Transverse colon (tissue), 4 donors: Measurements from ENCODE around the gene OXT. TPM values are rescaled to one million over a fixed set of nuclear protein-coding genes. Genes with fewer than 3 reads are reported as not detected.
"Not testable (repeated sequence)": the region's sequence is repeated elsewhere in the genome, so short reads cannot be mapped to it uniquely, and the experiment has no call there.

Experiments used
- DNase-seq: peaks from one replicate; pipeline ENCODE4 v3.0.0-alpha.2; 2019
- H3K27ac ChIP-seq, 4 donors: fragments of 200-600 bp; sonication (generic); 2 replicates each; pipeline ENCODE4 v1.5.1; 2016 to 2018; ENCODE audit warnings: inconsistent platforms in 4 of 4
- H3K27me3 ChIP-seq: fragments of 200-600 bp; sonication (generic); 2 replicates; pipeline ENCODE4 v1.5.1; 2017; ENCODE audit warnings: inconsistent platforms
- H3K36me3 ChIP-seq, 4 donors: fragments of 200-600 bp; sonication (generic); 2 replicates each; pipeline ENCODE4 v1.5.1; 2017 to 2019; ENCODE audit warnings: inconsistent platforms in 4 of 4
- H3K4me1 ChIP-seq, 4 donors: fragments of 200-600 bp; sonication (generic); 2 replicates each; pipeline ENCODE4 v1.5.1; 2017 to 2020; ENCODE audit warnings: inconsistent platforms in 4 of 4
- H3K4me3 ChIP-seq, 4 donors: fragments of 200-600 bp; sonication (generic); 1 replicate in 1 of 4; 2 replicates in 3 of 4; pipeline versions ENCODE4 v1.5.1 to v1.6.1; 2017 to 2019; ENCODE audit warnings: inconsistent platforms in 4 of 4
- H3K9me3 ChIP-seq, 2 donors: fragments of 200-600 bp; sonication (generic); 2 replicates each; pipeline ENCODE4 v1.5.1; 2017 to 2019; ENCODE audit warnings: inconsistent platforms in 2 of 2
- EP300 ChIP-seq: sonication (generic); formaldehyde crosslinking; IDR thresholded peaks from one replicate; pipeline ENCODE4 v1.6.1; 2017; ENCODE audit warnings: antibody characterized with exemption, low read depth
- POLR2A ChIP-seq: fragments of 450-650 bp; IDR thresholded peaks from one replicate; pipeline ENCODE4 v1.6.1; 2016; ENCODE audit warnings: antibody characterized with exemption, mild to moderate bottlenecking, moderate library complexity
- POLR2AphosphoS5 ChIP-seq, 3 donors: sonication (generic); formaldehyde crosslinking; IDR thresholded peaks; one replicate each; pipeline ENCODE4 v1.6.1; 2016; ENCODE audit warnings: antibody characterized with exemption in 3 of 3
- WGBS, 2 donors: methylation state at CpG; one replicate each; pipeline ENCODE4 v1.1.5; 2018; ENCODE audit warnings: low coverage in 1 of 2; 5-methylcytosine and 5-hydroxymethylcytosine counted together
- in situ Hi-C, 4 donors: fragments of 200-750 bp; cut with MboI; loops; one replicate each; pipeline versions ENCODE4 v1.15.0 to v1.15.1; 2017; ENCODE audit warnings: low sequenced_read_pairs in 3 of 4, low pct_ligation_motif_present in 1 of 4, low pct_unique_long_range_greater_than_20kb in 1 of 4
- intact Hi-C: fragments of 100-400 bp; cut with DNase I; formaldehyde crosslinking; loops from one replicate; pipeline ENCODE4 v1.15.1; 2023; ENCODE audit warnings: low total_unique reads
- total RNA-seq, 4 donors: library from RNA; depleted of rRNA; stranded (reverse); fragments of >200 nt; gene quantifications; one replicate each; pipeline ENCODE4 v1.1.0, GENCODE V29; 2016
- TF ChIP-seq, protein P1 (sequence below), 5 experiments: fragments of 200-600 bp in 3 of 5; fragments of 450-650 bp in 2 of 5; sonication (generic) in 3 of 5; IDR thresholded peaks; 1 replicate in 2 of 5; 2 replicates in 3 of 5; pipeline ENCODE4 v1.5.1; 2016 to 2017; ENCODE audit warnings: antibody characterized with exemption in 5 of 5, inconsistent platforms in 3 of 5, mild to moderate bottlenecking in 2 of 5, moderate library complexity in 1 of 5

OXT gene
- total RNA-seq, 4 donors from 2014 or later, result not detected

DNA sequence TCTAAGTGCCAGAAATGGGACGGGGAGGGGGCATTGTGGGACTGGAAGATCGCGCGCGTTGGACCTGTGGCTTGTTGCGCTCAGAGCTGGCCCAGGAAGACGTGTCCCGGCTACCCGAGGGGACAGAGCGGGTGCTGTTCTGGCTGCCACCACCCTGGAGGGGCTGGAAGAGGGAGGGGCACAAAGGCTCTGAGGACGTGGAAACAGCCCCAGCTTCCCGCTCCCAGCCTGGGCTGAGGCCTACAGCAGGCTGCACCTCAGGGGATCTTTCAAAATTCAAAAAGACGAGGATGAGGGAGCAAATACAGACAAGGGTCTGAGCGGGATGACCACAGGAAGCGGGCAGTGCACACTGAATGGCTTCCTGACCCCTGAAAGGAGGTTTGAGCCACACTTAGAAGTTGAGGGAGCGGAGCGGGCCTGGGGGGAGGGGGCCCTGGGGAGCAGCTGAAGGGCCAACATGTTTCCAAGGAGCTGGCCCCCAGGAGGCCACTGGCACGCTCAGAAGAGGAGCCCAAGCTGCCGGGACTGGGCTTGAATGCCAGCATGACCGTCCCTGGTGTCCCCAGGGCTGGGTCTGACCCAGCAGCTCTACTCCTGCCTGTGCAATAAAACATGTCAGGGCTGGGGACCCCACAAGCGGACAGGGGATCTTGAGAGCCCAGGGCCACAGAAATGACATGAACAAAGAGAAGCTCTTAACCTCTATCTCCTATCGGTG, 1.3 kb downstream of the OXT start:
- intact Hi-C loops, result no loop called here

DNA sequence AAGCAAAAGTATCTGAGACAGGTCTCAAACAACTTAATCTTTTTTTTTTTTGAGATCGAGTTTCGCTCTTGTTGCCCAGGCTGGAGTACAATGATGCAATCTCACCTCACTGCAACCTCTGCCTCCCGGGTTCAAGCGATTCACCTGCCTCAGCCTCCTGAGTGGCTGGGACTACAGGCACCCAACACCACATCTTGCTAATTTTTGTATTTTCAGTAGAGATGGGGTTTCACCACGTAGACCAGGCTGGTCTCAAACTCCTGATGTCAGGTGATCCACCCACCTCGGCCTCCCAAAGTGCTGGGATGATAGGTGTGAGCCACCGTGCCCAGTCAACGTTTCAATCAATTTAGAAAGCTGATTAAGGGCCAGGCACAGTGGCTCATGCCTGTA, 1.8 kb downstream of the OXT start:
- H3K27ac ChIP-seq, H3K4me3 ChIP-seq, H3K36me3 ChIP-seq, DNase-seq, H3K9me3 ChIP-seq, intact Hi-C loops: not testable (repeated sequence)
- in situ Hi-C loops, result loop anchor here in 2 of 4 donors (25.0 kb wide), 1 partner anchor 239 kb away; no protein-coding TSS in a partner anchor
- H3K27me3 ChIP-seq, result peaks cover 31% of the 10 kb centered on the region
- peaks cover 0 to 12% (median 9%) of the 10 kb centered on the region in 4 donors for H3K4me1 ChIP-seq
- 86 to 87% methylated on average over 2 to 8 of the region's 8 CpGs for WGBS, 2 donors

More for the DNA sequence above, 1.3 kb downstream of the OXT start:
- Histone ChIP-seq H3K9me3 (no peaks in the 10 kb centered on the region), H3K27me3 (peaks cover 31% of the 10 kb centered on the region), H3K4me1 (peaks cover 0 to 12% (median 9%) of the 10 kb centered on the region in 4 donors), H3K4me3 (peak overlapping the region in 2 of 4 donors; percentile 22 to 57), H3K27ac (no peak overlapping the region), H3K36me3 (no peaks in the 10 kb centered on the region)
- WGBS, 2 donors, result 64 to 82% methylated on average over 2 to 22 of the region's 22 CpGs
- TF ChIP-seq POLR2A, result no peak
- TF ChIP-seq, protein P1, sequence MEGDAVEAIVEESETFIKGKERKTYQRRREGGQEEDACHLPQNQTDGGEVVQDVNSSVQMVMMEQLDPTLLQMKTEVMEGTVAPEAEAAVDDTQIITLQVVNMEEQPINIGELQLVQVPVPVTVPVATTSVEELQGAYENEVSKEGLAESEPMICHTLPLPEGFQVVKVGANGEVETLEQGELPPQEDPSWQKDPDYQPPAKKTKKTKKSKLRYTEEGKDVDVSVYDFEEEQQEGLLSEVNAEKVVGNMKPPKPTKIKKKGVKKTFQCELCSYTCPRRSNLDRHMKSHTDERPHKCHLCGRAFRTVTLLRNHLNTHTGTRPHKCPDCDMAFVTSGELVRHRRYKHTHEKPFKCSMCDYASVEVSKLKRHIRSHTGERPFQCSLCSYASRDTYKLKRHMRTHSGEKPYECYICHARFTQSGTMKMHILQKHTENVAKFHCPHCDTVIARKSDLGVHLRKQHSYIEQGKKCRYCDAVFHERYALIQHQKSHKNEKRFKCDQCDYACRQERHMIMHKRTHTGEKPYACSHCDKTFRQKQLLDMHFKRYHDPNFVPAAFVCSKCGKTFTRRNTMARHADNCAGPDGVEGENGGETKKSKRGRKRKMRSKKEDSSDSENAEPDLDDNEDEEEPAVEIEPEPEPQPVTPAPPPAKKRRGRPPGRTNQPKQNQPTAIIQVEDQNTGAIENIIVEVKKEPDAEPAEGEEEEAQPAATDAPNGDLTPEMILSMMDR (IDR thresholded peaks at IDR 0.05), result no peak
- no peak for TF ChIP-seq EP300
- TF ChIP-seq POLR2AphosphoS5 (IDR thresholded peaks at IDR 0.05), result no peak
- DNase-seq, result no peak
- in situ Hi-C loops, result loop anchor here in 2 of 4 donors (25.0 kb wide), 1 partner anchor 240 kb away; no protein-coding TSS in a partner anchor

DNA sequence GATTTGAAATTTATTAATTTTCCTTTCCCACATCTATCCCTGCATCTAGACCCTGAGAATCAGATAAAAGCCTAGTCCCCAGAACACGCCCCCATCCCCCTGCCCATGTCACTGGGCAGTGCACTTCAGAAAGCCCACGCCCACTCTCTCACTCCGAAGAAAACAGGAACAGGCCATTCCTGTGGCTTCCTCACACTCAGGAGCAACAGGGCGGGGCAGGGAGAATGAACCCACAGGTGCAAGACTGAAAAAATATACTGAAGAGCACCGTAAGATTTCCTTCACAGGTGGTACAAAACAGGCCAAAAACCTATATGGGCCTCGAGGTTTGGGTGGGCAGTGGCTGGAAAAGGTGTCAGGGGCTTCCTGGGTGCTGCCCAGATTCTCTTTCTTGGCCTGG, 3.4 kb downstream of the OXT start:
- no peak for DNase-seq
- no peaks in the 10 kb centered on the region for H3K9me3 ChIP-seq
- no peak overlapping the region for H3K27ac ChIP-seq
- no peaks in the 10 kb centered on the region for H3K36me3 ChIP-seq
- peaks cover 0 to 12% (median 9%) of the 10 kb centered on the region in 4 donors for H3K4me1 ChIP-seq
- WGBS, 2 donors, result 20 to 44% methylated on average over 3 to 6 of the region's 6 CpGs
- H3K27me3 ChIP-seq, result peaks cover 40% of the 10 kb centered on the region
- TF ChIP-seq POLR2A (no peak), POLR2AphosphoS5 (IDR thresholded peaks at IDR 0.05) (no peak), EP300 (no peak)
- TF ChIP-seq, protein P1 (IDR thresholded peaks at IDR 0.05), result no peak
- intact Hi-C loops (no loop called here), in situ Hi-C loops (loop anchor here in 2 of 4 donors (25.0 kb wide), 1 partner anchor 237 kb away; no protein-coding TSS in a partner anchor)
- H3K4me3 ChIP-seq, result no peak overlapping the region

DNA sequence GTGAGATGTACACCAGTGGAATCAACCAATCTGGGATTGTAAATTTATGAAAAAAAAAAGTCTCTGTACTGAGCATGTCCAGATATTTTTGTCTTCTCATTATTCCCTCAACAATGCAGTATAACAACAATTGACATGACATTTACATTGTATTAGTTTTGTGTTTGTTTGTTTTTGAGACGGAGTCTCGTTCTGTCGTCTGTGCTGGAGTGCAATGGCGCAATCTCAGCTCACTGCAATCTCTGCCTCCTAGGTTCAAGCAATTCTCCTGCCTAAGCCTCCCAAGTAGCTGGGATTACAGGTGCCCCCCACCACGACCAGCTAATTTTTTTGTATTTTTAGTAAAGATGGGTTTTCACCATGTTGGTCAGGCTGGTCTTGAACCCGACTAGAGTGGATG, 3.9 kb downstream of the OXT start:
- H3K4me3 ChIP-seq, H3K27ac ChIP-seq, in situ Hi-C loops, intact Hi-C loops, H3K9me3 ChIP-seq, H3K36me3 ChIP-seq, DNase-seq: not testable (repeated sequence)
- Histone ChIP-seq H3K4me1 (peaks cover 0 to 12% (median 9%) of the 10 kb centered on the region in 4 donors), H3K27me3 (peaks cover 43% of the 10 kb centered on the region)
- 67 to 82% methylated on average over 4 to 6 of the region's 6 CpGs for WGBS, 2 donors

DNA sequence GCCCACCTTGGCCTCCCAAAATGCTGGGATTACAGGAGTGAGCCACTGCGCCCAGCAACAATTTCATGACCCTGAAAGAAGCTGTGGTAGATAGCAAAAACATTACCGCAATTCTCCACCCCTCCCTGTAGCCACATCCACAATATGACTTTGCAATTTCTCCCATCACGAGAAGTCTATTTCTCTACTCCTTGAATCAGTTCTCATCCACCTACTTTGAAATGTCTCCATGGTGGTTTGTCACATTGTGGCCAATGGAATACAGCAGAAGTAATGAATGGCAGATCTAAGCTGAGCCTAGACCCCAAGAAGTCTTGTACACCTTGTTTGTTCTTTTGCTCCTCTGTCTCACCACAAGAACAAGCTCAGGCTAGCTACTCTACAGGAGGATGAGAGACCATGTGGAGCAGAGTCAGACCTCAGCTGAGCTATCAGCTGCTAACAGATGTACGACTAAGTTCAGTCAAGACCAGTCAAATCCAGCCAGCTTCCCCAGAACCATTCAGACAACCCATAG, 6.3 kb downstream of the OXT start:
- in situ Hi-C loops (no loop called here), intact Hi-C loops (no loop called here)
- Histone ChIP-seq H3K4me3 (no peak overlapping the region), H3K4me1 (peaks cover 0 to 6% (median 3%) of the 10 kb centered on the region in 4 donors), H3K9me3 (no peaks in the 10 kb centered on the region), H3K36me3 (no peaks in the 10 kb centered on the region), H3K27me3 (peaks cover 46% of the 10 kb centered on the region), H3K27ac (no peak overlapping the region)
- no peak for DNase-seq
- TF ChIP-seq POLR2A (no peak), EP300 (no peak), POLR2AphosphoS5 (IDR thresholded peaks at IDR 0.05) (no peak)
- TF ChIP-seq, protein P1 (IDR thresholded peaks at IDR 0.05), result no peak
- 49 to 65% methylated on average over 2 to 4 of the region's 4 CpGs for WGBS, 2 donors
